K562 (cell line): ENCODE measurements around the gene ATAD3C. TPM values are rescaled to one million over a fixed set of nuclear protein-coding genes. Genes with fewer than 3 reads are reported as not detected.

ENCODE experiments used
- BACH1 ChIP-seq: fragments of 200-800 bp; sonication (Bioruptor generic); IDR thresholded peaks from 2 replicates; pipeline ENCODE4 v1.6.1; 2016; ENCODE audit warnings: missing genetic modification characterization, missing compliant biosample characterization
- BCLAF1 ChIP-seq, 2 experiments: fragments of 450-650 bp in 1 of 2; IDR thresholded peaks; 2 replicates each; pipeline ENCODE4 v1.6.1; 2011 to 2017; ENCODE audit warnings: low read depth in 2 of 2, antibody characterized with exemption in 1 of 2, borderline replicate concordance in 1 of 2, low read length in 1 of 2, mild to moderate bottlenecking in 1 of 2, mixed read lengths in 1 of 2; ENCODE audit not compliant: control insufficient read depth in 1 of 2
- CREBBP ChIP-seq: IDR thresholded peaks from one replicate; pipeline ENCODE4 v1.6.1; 2012; ENCODE audit warnings: low read depth, mild to moderate bottlenecking, control low read depth, inconsistent platforms, low read length
- FOXK2 ChIP-seq, 2 experiments: fragments of 450-650 bp; IDR thresholded peaks in 1 of 2; conservative IDR thresholded peaks in 1 of 2; 2 replicates each; pipeline ENCODE4 v1.6.1; 2016; ENCODE audit warnings: low read depth in 2 of 2, mild to moderate bottlenecking in 1 of 2
- FOXM1 ChIP-seq, 2 experiments: fragments of 450-650 bp in 1 of 2; sonication (generic) in 1 of 2; formaldehyde crosslinking in 1 of 2; IDR thresholded peaks; 2 replicates each; pipeline versions ENCODE4 v1.6.1 to v1.9.0; 2017 to 2022; ENCODE audit warnings: low read depth in 2 of 2, mild to moderate bottlenecking in 2 of 2, missing genetic modification reagents in 1 of 2, moderate library complexity in 1 of 2
- HDGF ChIP-seq: fragments of 450-650 bp; IDR thresholded peaks from 2 replicates; pipeline ENCODE4 v1.6.1; 2016
- HMGXB4 ChIP-seq: sonication (generic); formaldehyde crosslinking; IDR thresholded peaks from 2 replicates; pipeline ENCODE4 v1.8.1; 2023; ENCODE audit warnings: mild to moderate bottlenecking, missing genetic modification reagents
- MAFG ChIP-seq: fragments of 450-650 bp; conservative IDR thresholded peaks from 2 replicates; pipeline ENCODE4 v1.6.1; 2016; ENCODE audit warnings: missing genetic modification characterization, missing compliant biosample characterization
- MYNN ChIP-seq, 2 experiments: sonication (generic); formaldehyde crosslinking in 1 of 2; IDR thresholded peaks; 2 replicates each; pipeline versions ENCODE4 v1.5.0 to v1.6.1; 2016 to 2020; ENCODE audit warnings: antibody characterized with exemption in 1 of 2, missing genetic modification reagents in 1 of 2
- NFIC ChIP-seq: fragments of 450-650 bp; IDR thresholded peaks from 2 replicates; pipeline ENCODE4 v1.6.1; 2017; ENCODE audit warnings: mild to moderate bottlenecking, inconsistent platforms
- NRF1 ChIP-seq, 2 experiments: fragments of 450-650 bp; IDR thresholded peaks in 1 of 2; conservative IDR thresholded peaks in 1 of 2; 2 replicates each; pipeline ENCODE4 v1.6.1; 2014; ENCODE audit warnings: mild to moderate bottlenecking in 2 of 2
- SLC30A9 ChIP-seq: fragments of 250-450 bp; sonication (Bioruptor Pico); IDR thresholded peaks from 2 replicates; pipeline ENCODE4 v1.8.0; 2022; ENCODE audit warnings: mild to moderate bottlenecking, moderate library complexity
- TBL1XR1 ChIP-seq, 2 experiments: IDR thresholded peaks; 2 replicates each; pipeline ENCODE4 v1.6.1; 2012; ENCODE audit warnings: improper control_type of control experiment in 2 of 2, low read length in 2 of 2, mild to moderate bottlenecking in 1 of 2
- ZNF696 ChIP-seq: fragments of 250-450 bp; sonication (Bioruptor Pico); conservative IDR thresholded peaks from 2 replicates; pipeline ENCODE4 v1.4.0; 2020; ENCODE audit warnings: mild to moderate bottlenecking, moderate library complexity
- polyA plus RNA-seq, 8 experiments: library from polyadenylated mRNA; depleted of rRNA in 4 of 8; stranded (reverse) in 5 of 8; unstranded in 3 of 8; fragments of >200 nt; fragmentation: Nextera tagmentation in 2 of 8; fragmentation: Illumina TruSeq in 1 of 8; extraction: Ambion mirVana in 2 of 8; extraction: Trizol in 1 of 8; gene quantifications; 2 replicates each; pipeline versions ENCODE4 v1.2.1 to v1.2.3, GENCODE V29; 2011 to 2014; ENCODE audit warnings: inconsistent platforms in 1 of 8, missing spikeins in 1 of 8
- total RNA-seq, 7 experiments: library from RNA; depleted of rRNA in 6 of 7; stranded (reverse); fragments of >200 nt in 6 of 7; fragmentation: Illumina TruSeq in 2 of 7; extraction: Trizol in 2 of 7; gene quantifications; 2 replicates each; pipeline versions ENCODE4 v1.2.1 to v1.2.3, GENCODE V29; 2011 to 2021; ENCODE audit warnings: low replicate concordance in 1 of 7
- TF ChIP-seq, protein P1 (sequence below): fragments of 250-450 bp; sonication (Bioruptor Pico); IDR thresholded peaks from 2 replicates; pipeline ENCODE4 v1.4.0; 2020; ENCODE audit warnings: mild to moderate bottlenecking
- TF ChIP-seq, protein P2 (sequence below): sonication (generic); formaldehyde crosslinking; IDR thresholded peaks from 2 replicates; pipeline ENCODE4 v1.8.0; 2022; ENCODE audit warnings: mild to moderate bottlenecking, low read depth, missing genetic modification reagents
- TF ChIP-seq, protein P3 (sequence below): fragments of 250-450 bp; sonication (Bioruptor Pico); IDR thresholded peaks from 2 replicates; pipeline ENCODE4 v1.8.0; 2022; ENCODE audit warnings: inconsistent platforms

ATAD3C gene
- total and polyA plus RNA-seq, 9 of the 15 experiments (the other 6 are each of a cell fraction or from before 2014, with no cell fraction given): 0.03 to 0.18 TPM; not detected in 7

DNA sequence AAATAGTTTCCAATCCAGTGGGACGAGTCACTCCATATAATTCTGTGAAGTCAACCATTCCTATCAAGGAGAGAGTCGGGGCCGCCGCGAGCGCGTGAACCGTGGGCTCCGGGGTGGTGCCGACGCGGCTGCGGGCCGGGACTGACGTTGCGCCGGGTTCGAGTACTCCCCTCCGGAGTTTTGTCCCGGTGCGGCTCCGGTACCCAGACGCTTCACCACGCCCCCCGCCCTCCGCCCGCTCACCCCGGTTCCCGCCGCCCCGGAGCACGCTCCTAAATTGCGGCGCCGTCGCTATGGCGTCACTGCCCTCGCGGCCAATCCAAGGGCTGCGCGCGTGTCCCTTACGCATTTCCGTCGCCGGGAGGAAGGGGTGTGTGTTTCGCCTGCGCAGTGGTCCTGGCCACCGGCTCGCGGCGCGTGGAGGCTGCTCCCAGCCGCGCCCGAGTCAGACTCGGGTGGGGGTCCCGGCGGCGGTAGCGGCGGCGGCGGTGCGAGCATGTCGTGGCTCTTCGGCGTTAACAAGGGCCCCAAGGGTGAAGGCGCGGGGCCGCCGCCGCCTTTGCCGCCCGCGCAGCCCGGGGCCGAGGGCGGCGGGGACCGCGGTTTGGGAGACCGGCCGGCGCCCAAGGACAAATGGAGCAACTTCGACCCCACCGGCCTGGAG is 22.0 kb downstream of the ATAD3C start, which contains the start of gene ATAD3B (continued):
- no peak for TF ChIP-seq BCLAF1 (IDR thresholded peaks at IDR 0.05; ENCODE audit: borderline replicate concordance in 1 of 2, control insufficient read depth in 1 of 2, low read depth in 2 of 2, low read length in 1 of 2)
- TF ChIP-seq HDGF: no peak
- TF ChIP-seq, protein P1, sequence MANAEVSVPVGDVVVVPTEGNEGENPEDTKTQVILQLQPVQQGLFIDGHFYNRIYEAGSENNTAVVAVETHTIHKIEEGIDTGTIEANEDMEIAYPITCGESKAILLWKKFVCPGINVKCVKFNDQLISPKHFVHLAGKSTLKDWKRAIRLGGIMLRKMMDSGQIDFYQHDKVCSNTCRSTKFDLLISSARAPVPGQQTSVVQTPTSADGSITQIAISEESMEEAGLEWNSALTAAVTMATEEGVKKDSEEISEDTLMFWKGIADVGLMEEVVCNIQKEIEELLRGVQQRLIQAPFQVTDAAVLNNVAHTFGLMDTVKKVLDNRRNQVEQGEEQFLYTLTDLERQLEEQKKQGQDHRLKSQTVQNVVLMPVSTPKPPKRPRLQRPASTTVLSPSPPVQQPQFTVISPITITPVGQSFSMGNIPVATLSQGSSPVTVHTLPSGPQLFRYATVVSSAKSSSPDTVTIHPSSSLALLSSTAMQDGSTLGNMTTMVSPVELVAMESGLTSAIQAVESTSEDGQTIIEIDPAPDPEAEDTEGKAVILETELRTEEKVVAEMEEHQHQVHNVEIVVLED (CRISPR knock-in tag): peak; percentile 81
- peak; percentile 68 to 81 for TF ChIP-seq FOXK2 (conservative IDR thresholded peaks at IDR 0.05 in 1 of 2, IDR thresholded peaks at IDR 0.05 in 1 of 2; ENCODE audit: low read depth in 2 of 2)
- no peak for TF ChIP-seq CREBBP
- TF ChIP-seq BACH1 (tag): no peak
- TF ChIP-seq, protein P2, sequence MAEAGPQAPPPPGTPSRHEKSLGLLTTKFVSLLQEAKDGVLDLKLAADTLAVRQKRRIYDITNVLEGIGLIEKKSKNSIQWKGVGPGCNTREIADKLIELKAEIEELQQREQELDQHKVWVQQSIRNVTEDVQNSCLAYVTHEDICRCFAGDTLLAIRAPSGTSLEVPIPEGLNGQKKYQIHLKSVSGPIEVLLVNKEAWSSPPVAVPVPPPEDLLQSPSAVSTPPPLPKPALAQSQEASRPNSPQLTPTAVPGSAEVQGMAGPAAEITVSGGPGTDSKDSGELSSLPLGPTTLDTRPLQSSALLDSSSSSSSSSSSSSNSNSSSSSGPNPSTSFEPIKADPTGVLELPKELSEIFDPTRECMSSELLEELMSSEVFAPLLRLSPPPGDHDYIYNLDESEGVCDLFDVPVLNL (CRISPR knock-in tag): peak; percentile 91
- 0 out of 2 replicates have a peak, but pooled peaks have one; percentile 9 for TF ChIP-seq HMGXB4 (CRISPR knock-in tag)
- TF ChIP-seq, protein P3, sequence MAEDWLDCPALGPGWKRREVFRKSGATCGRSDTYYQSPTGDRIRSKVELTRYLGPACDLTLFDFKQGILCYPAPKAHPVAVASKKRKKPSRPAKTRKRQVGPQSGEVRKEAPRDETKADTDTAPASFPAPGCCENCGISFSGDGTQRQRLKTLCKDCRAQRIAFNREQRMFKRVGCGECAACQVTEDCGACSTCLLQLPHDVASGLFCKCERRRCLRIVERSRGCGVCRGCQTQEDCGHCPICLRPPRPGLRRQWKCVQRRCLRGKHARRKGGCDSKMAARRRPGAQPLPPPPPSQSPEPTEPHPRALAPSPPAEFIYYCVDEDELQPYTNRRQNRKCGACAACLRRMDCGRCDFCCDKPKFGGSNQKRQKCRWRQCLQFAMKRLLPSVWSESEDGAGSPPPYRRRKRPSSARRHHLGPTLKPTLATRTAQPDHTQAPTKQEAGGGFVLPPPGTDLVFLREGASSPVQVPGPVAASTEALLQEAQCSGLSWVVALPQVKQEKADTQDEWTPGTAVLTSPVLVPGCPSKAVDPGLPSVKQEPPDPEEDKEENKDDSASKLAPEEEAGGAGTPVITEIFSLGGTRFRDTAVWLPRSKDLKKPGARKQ (CRISPR knock-in tag): no peak
- no peak for TF ChIP-seq MYNN (IDR thresholded peaks at IDR 0.05)
- TF ChIP-seq MYNN (CRISPR knock-in tag; IDR thresholded peaks at IDR 0.05): no peak
- peak; percentile 19; the same call in 1 of the 2 replicates for TF ChIP-seq NFIC
- TF ChIP-seq ZNF696: no peak
- TF ChIP-seq FOXM1 (IDR thresholded peaks at IDR 0.05; ENCODE audit: low read depth): no peak
- TF ChIP-seq FOXM1 (CRISPR knock-in tag; IDR thresholded peaks at IDR 0.05; ENCODE audit: low read depth): no peak
- TF ChIP-seq MAFG (tag): no peak
- no peak for TF ChIP-seq SLC30A9 (CRISPR knock-in tag)
- peak; percentile 30 to 94; a peak in 2 of 4 replicates for TF ChIP-seq TBL1XR1 (IDR thresholded peaks at IDR 0.05; ENCODE audit: low read length in 2 of 2)
- TF ChIP-seq NRF1 (conservative IDR thresholded peaks at IDR 0.05 in 1 of 2, IDR thresholded peaks at IDR 0.05 in 1 of 2): peak; percentile 93 to 94
